Parathyroid adenoma (tissue), 2 donors: Measurements from ENCODE around the gene TAF1.
"Not testable (repeated sequence)": the region's sequence is repeated elsewhere in the genome, so short reads cannot be mapped to it uniquely, and the experiment has no call there.

Experiments used
- H2AFZ ChIP-seq: fragments of 300-600 bp; sonication (generic); one replicate; pipeline ENCODE4 v1.7.0; 2017; ENCODE audit warnings: antibody characterized with exemption, mild to moderate bottlenecking
- H3K27ac ChIP-seq: fragments of 300-600 bp; sonication (generic); one replicate; pipeline ENCODE4 v1.7.0; 2017
- H3K27me3 ChIP-seq: fragments of 300-600 bp; sonication (generic); one replicate; pipeline ENCODE4 v1.7.0; 2017; ENCODE audit warnings: low read length; ENCODE audit not compliant: control insufficient read depth, insufficient read depth
- H3K36me3 ChIP-seq: fragments of 300-600 bp; sonication (generic); one replicate; pipeline ENCODE4 v1.7.0; 2017; ENCODE audit warnings: low read length; ENCODE audit not compliant: control insufficient read depth, insufficient read depth
- H3K4me1 ChIP-seq: fragments of 300-600 bp; sonication (generic); one replicate; pipeline ENCODE4 v1.7.0; 2017; ENCODE audit warnings: control low read depth
- H3K4me2 ChIP-seq: fragments of 300-600 bp; sonication (generic); one replicate; pipeline ENCODE4 v1.7.0; 2017; ENCODE audit warnings: low read length
- H3K4me3 ChIP-seq: fragments of 300-600 bp; sonication (generic); one replicate; pipeline ENCODE4 v1.7.0; 2017; ENCODE audit warnings: low read depth, low read length
- H3K79me2 ChIP-seq: fragments of 300-600 bp; sonication (generic); one replicate; pipeline ENCODE4 v1.7.0; 2017; ENCODE audit warnings: control low read depth
- H3K9ac ChIP-seq: fragments of 300-600 bp; sonication (generic); one replicate; pipeline ENCODE4 v1.7.0; 2017; ENCODE audit warnings: mild to moderate bottlenecking
- H3K9me3 ChIP-seq: fragments of 300-600 bp; sonication (generic); one replicate; pipeline ENCODE4 v1.7.0; 2017; ENCODE audit warnings: low read length; ENCODE audit not compliant: control insufficient read depth
- TF ChIP-seq, protein P1 (sequence below): fragments of 300-600 bp; sonication (generic); IDR thresholded peaks from one replicate; pipeline ENCODE4 v1.7.0; 2017; ENCODE audit warnings: antibody characterized with exemption, mild to moderate bottlenecking
- donor health status: primary hyperparathyroidism.

The TAF1 gene

DNA sequence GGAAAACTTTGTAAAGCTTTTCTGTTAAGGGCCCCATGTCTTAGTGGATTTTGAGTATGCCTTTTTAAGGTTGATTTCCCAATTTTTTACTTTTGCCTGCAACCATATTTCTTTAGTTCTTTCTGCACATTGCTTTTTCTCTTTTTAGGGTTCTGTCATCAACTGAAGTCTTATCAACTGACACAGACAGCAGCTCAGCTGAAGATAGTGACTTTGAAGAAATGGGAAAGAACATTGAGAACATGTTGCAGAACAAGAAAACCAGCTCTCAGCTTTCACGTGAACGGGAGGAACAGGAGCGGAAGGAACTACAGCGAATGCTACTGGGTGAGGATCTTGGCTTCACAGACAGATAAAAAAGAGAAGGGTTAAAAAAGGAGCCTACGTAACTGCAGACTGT lies 27.8 kb downstream of the TAF1 start:
- Histone ChIP-seq H3K9me3 (no peaks in the 10 kb centered on the region), H3K36me3 (no peaks in the 10 kb centered on the region), H3K27me3 (no peaks in the 10 kb centered on the region), H3K4me1 (no peaks in the 10 kb centered on the region), H3K27ac (no peak overlapping the region), H3K79me2 (no peaks in the 10 kb centered on the region), H3K4me3 (no peak overlapping the region), H3K9ac (no peak overlapping the region), H3K4me2 (no peak overlapping the region), H2AFZ (no peak overlapping the region)
- TF ChIP-seq, protein P1, sequence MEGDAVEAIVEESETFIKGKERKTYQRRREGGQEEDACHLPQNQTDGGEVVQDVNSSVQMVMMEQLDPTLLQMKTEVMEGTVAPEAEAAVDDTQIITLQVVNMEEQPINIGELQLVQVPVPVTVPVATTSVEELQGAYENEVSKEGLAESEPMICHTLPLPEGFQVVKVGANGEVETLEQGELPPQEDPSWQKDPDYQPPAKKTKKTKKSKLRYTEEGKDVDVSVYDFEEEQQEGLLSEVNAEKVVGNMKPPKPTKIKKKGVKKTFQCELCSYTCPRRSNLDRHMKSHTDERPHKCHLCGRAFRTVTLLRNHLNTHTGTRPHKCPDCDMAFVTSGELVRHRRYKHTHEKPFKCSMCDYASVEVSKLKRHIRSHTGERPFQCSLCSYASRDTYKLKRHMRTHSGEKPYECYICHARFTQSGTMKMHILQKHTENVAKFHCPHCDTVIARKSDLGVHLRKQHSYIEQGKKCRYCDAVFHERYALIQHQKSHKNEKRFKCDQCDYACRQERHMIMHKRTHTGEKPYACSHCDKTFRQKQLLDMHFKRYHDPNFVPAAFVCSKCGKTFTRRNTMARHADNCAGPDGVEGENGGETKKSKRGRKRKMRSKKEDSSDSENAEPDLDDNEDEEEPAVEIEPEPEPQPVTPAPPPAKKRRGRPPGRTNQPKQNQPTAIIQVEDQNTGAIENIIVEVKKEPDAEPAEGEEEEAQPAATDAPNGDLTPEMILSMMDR = no peak

DNA sequence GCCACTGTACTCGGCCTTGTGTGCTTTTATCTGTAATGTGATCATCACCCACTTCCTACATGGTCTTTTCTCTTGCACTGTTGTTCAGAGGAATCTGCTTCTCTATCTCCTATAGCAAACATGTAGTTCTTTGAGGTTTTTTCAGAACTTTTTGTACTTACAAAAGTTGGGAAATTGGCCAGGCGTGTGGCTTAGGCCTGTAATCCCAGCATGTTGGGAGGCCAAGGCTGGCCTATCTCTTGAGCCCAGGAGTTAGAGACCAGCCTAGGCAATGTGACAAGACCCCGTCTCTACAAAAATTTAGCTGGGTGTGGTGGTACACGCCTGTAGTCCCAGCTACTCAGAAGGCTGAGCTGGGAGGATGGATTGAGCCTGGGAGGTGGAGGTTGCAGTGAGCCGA lies 30.4 kb downstream of the TAF1 start:
- Histone ChIP-seq H2AFZ (no peak overlapping the region), H3K27me3 (no peaks in the 10 kb centered on the region), H3K9me3 (no peaks in the 10 kb centered on the region), H3K4me3 (no peak overlapping the region), H3K4me1 (no peaks in the 10 kb centered on the region), H3K36me3 (no peaks in the 10 kb centered on the region), H3K4me2 (no peak overlapping the region), H3K79me2 (no peaks in the 10 kb centered on the region), H3K9ac (no peak overlapping the region), H3K27ac (no peak overlapping the region)
- TF ChIP-seq, protein P1 = no peak

DNA sequence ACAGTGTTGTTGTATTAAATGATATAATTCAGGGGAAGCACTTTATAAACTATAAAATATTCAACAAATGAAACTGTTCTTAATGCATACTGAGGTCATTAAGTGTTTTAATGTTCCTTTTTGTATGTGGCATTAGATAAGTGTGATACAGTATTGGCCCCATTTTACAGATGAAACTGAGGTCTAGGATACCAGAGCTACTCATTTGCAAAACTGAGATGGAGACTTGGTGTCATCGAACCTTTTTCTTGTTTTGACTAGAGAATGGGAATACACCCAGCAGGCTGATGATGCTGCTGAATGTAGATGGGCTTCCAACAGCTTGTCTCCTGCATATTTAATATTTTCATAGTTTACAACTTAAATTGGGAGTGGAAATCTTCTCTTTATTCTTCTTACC lies 34.6 kb downstream of the TAF1 start:
- Histone ChIP-seq H3K36me3 (no peaks in the 10 kb centered on the region), H3K9me3 (no peaks in the 10 kb centered on the region), H3K27ac (no peak overlapping the region), H3K4me3 (no peak overlapping the region), H3K4me2 (no peak overlapping the region), H2AFZ (no peak overlapping the region), H3K79me2 (peaks cover 2% of the 10 kb centered on the region), H3K4me1 (no peaks in the 10 kb centered on the region), H3K27me3 (no peaks in the 10 kb centered on the region), H3K9ac (no peak overlapping the region)
- TF ChIP-seq, protein P1 = no peak

DNA sequence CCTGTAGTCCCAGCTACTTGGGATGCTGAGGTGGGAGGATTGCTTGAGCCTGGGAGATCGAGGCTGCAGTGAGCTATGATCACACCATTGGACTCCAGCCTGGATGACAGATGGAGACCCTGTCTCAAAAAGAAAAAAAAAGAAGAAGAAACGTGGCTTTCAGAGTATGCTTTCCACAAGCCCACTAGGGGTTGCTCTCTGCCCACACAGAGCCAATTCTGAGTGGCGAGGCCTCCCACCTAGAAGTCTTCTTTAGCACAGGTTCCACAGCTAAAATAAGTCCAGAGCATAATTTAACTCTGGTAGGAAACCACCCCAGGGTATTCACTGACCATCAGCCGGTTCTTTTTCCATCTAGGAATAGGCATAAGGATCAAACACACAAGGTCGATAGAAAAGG lies 50.1 kb downstream of the TAF1 start:
- H2AFZ ChIP-seq, H3K9me3 ChIP-seq, H3K4me2 ChIP-seq, H3K27me3 ChIP-seq, H3K4me3 ChIP-seq, H3K79me2 ChIP-seq, H3K27ac ChIP-seq, H3K9ac ChIP-seq, H3K4me1 ChIP-seq, H3K36me3 ChIP-seq: not testable (repeated sequence)

DNA sequence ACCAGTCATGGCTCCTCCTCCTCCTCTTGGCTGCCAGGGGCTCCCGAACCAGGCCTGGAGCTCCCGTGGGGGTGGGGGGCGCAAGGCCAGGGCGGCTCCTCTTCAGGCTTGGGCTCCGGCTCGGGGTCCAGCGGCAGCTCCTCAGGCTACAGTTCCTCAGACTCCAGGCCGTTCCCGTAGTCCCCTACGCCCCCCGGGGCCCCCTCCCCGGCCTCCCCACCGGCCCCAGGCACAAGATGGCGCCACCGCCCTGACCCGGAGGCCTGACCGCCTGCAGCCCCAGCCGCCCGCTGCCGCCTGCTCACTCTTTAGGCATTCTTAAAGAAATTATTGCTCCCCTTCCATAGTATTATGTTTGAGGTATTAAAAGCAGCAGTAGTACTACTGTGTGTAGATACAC lies 54.5 kb downstream of the TAF1 start:
- no peaks in the 10 kb centered on the region for H3K36me3 ChIP-seq

More for the DNA sequence above, 54.5 kb downstream of the TAF1 start:
- no peak overlapping the region for H3K4me2 ChIP-seq
- no peak overlapping the region for H3K27ac ChIP-seq
- no peaks in the 10 kb centered on the region for H3K9me3 ChIP-seq
- H3K9ac ChIP-seq = no peak overlapping the region
- H2AFZ ChIP-seq = no peak overlapping the region
- H3K27me3 ChIP-seq = no peaks in the 10 kb centered on the region
- H3K79me2 ChIP-seq = no peaks in the 10 kb centered on the region
- H3K4me1 ChIP-seq = no peaks in the 10 kb centered on the region
- H3K4me3 ChIP-seq = no peak overlapping the region
- TF ChIP-seq, protein P1 = no peak
